NCI-H146 treated with DMSO at 0.1 percent for 48 hours (cell line): ENCODE measurements around the gene TCERG1L.

Source experiments
- DNase-seq: peaks from one replicate; lab custom pipeline; 2025; ENCODE audit not compliant: unreplicated experiment; lab: John Stamatoyannopoulos, UW

The TCERG1L gene

GRCh38 chr10:131131726-131132591, 179.6 kb downstream of the TCERG1L start:
- DNase-seq = no peak

GRCh38 chr10:131130025-131130424, 181.5 kb downstream of the TCERG1L start:
- DNase-seq = no peak

GRCh38 chr10:131129544-131129943, 182.0 kb downstream of the TCERG1L start:
- no peak for DNase-seq

- no peak for DNase-seq
These were observed 182.8 kb downstream of the TCERG1L start for GRCh38 chr10:131128731-131129130.

GRCh38 chr10:131127610-131128009, 183.9 kb downstream of the TCERG1L start:
- no peak for DNase-seq

GRCh38 chr10:131127138-131127589, 184.4 kb downstream of the TCERG1L start:
- DNase-seq = no peak

- peak; percentile 36 for DNase-seq
These were observed 185.0 kb downstream of the TCERG1L start for GRCh38 chr10:131126321-131127137.

GRCh38 chr10:131125511-131126225, 185.9 kb downstream of the TCERG1L start:
- DNase-seq = no peak

- no peak for DNase-seq
These were observed 186.6 kb downstream of the TCERG1L start for GRCh38 chr10:131124945-131125344.

- DNase-seq = no peak
These were observed 188.0 kb downstream of the TCERG1L start for GRCh38 chr10:131123496-131123895.

- DNase-seq = no peak
These were observed 189.9 kb downstream of the TCERG1L start for GRCh38 chr10:131121511-131122035.

GRCh38 chr10:131119626-131120355, 191.7 kb downstream of the TCERG1L start:
- DNase-seq = no peak

- no peak for DNase-seq
These were observed 193.9 kb downstream of the TCERG1L start for GRCh38 chr10:131117416-131118212.

GRCh38 chr10:131116991-131117375, 194.5 kb downstream of the TCERG1L start:
- DNase-seq = no peak

GRCh38 chr10:131116216-131116990, 195.1 kb downstream of the TCERG1L start:
- no peak for DNase-seq

- DNase-seq = no peak
These were observed 195.7 kb downstream of the TCERG1L start for GRCh38 chr10:131115801-131116200.

GRCh38 chr10:131115321-131115720, 196.2 kb downstream of the TCERG1L start:
- no peak for DNase-seq

- no peak for DNase-seq
These were observed 196.7 kb downstream of the TCERG1L start for GRCh38 chr10:131114846-131115245.
